B cell (primary cell): ENCODE results near the gene BHLHE23. TPM values are rescaled to one million over a fixed set of nuclear protein-coding genes. Genes with fewer than 3 reads are reported as not detected.

Experiments used
- ATAC-seq: fragments of 200-7000 bp; cut with Tn5 transposase; one replicate; pipeline ENCODE4 v1.10.0; 2021; ENCODE audit warnings: low read depth, mild to moderate bottlenecking, moderate number of reproducible peaks, moderate library complexity
- CTCF ChIA-PET: fragments of 350-600 bp; sonication (Branson Sonifier 250); formaldehyde crosslinking; loops from one replicate; lab custom pipeline; 2021; ENCODE audit warnings: antibody characterized with exemption, inconsistent platforms; lab: Charles Lee
- POLR2A ChIA-PET: fragments of 350-600 bp; sonication (Branson Sonifier 250); formaldehyde crosslinking; loops from one replicate; lab custom pipeline; 2021; ENCODE audit warnings: antibody characterized with exemption; lab: Charles Lee
- DNase-seq: peaks from one replicate; pipeline ENCODE4 v3.0.0; 2013
- H2AFZ ChIP-seq: 2 replicates; pipeline ENCODE4 v1.6.1; 2012; ENCODE audit warnings: mild to moderate bottlenecking, low read depth, low read length; ENCODE audit not compliant: insufficient read depth, poor library complexity, severe bottlenecking
- H3K27ac ChIP-seq, 2 donors: 1 replicate in 1 of 2; 2 replicates in 1 of 2; pipeline ENCODE4 v1.5.1; 2012 to 2013; ENCODE audit warnings: low read length in 2 of 2, mild to moderate bottlenecking in 2 of 2, moderate library complexity in 1 of 2
- H3K27me3 ChIP-seq, 4 experiments: fragments of 200-600 bp in 1 of 4; sonication (generic) in 1 of 4; replicated peaks in 1 of 4; 1 replicate in 2 of 4; 2 replicates in 2 of 4; pipeline versions ENCODE4 v1.6.1 to v1.7.0; 2013 to 2016; ENCODE audit warnings: low read length in 3 of 4, mild to moderate bottlenecking in 2 of 4, mixed read lengths in 1 of 4, moderate library complexity in 1 of 4; ENCODE audit not compliant: insufficient read depth in 4 of 4, control insufficient read depth in 3 of 4; ENCODE audit errors: control extremely low read depth in 1 of 4
- H3K36me3 ChIP-seq, 2 experiments: replicated peaks in 1 of 2; 1 replicate in 1 of 2; 2 replicates in 1 of 2; pipeline versions ENCODE4 v1.6.1 to v1.7.1; 2013; ENCODE audit warnings: low read length in 1 of 2; ENCODE audit not compliant: insufficient read depth in 2 of 2, control insufficient read depth in 1 of 2; ENCODE audit errors: control extremely low read depth in 1 of 2, extremely low read depth in 1 of 2
- H3K4me1 ChIP-seq, 2 donors: fragments of 200-600 bp in 1 of 2; sonication (generic) in 1 of 2; 1 replicate in 1 of 2; 2 replicates in 1 of 2; pipeline versions ENCODE4 v1.5.1 to v1.6.1; 2013 to 2017; ENCODE audit warnings: low read length in 2 of 2; ENCODE audit not compliant: control insufficient read depth in 2 of 2, insufficient read depth in 2 of 2
- H3K4me2 ChIP-seq: replicated peaks from 2 replicates; pipeline ENCODE3; 2012; ENCODE audit warnings: mild to moderate bottlenecking, low read depth, low read length; ENCODE audit not compliant: poor library complexity, severe bottlenecking
- H3K4me3 ChIP-seq, 5 experiments: fragments of 200-600 bp in 1 of 5; sonication (generic) in 1 of 5; 1 replicate in 3 of 5; 2 replicates in 2 of 5; pipeline versions ENCODE4 v1.5.1 to v1.7.0; 2011 to 2016; ENCODE audit warnings: low read length in 4 of 5, mild to moderate bottlenecking in 4 of 5, low read depth in 2 of 5, control low read depth in 1 of 5, moderate library complexity in 1 of 5; ENCODE audit not compliant: insufficient read depth in 1 of 5; ENCODE audit errors: control extremely low read depth in 1 of 5, extremely low read depth in 1 of 5
- H3K79me2 ChIP-seq: fragments of 200-600 bp; sonication (generic); one replicate; pipeline ENCODE4 v1.6.0; 2016; ENCODE audit warnings: low read length; ENCODE audit not compliant: control insufficient read depth, insufficient read depth
- H3K9ac ChIP-seq: fragments of 200-600 bp; sonication (generic); 2 replicates; pipeline ENCODE4 v1.6.1; 2017; ENCODE audit warnings: mild to moderate bottlenecking, low read length, moderate library complexity
- H3K9me3 ChIP-seq, 3 donors: one replicate each; pipeline versions ENCODE4 v1.6.1 to v1.7.1; 2013; ENCODE audit warnings: low read length in 2 of 3; ENCODE audit not compliant: control insufficient read depth in 2 of 3, insufficient read depth in 1 of 3; ENCODE audit errors: control extremely low read depth in 1 of 3
- H4K20me1 ChIP-seq: 2 replicates; pipeline ENCODE4 v1.6.0; 2012; ENCODE audit warnings: mild to moderate bottlenecking, low read length; ENCODE audit not compliant: insufficient read depth, control insufficient read depth, poor library complexity, severe bottlenecking
- H3K27ac Mint-ChIP-seq: one replicate; pipeline ENCODE4 v1.8.0; 2021; ENCODE audit warnings: mixed read lengths
- H3K27me3 Mint-ChIP-seq: one replicate; pipeline ENCODE4 v1.8.0; 2021; ENCODE audit warnings: mixed read lengths
- H3K4me1 Mint-ChIP-seq: one replicate; pipeline ENCODE4 v1.8.0; 2021; ENCODE audit warnings: mixed read lengths
- H3K4me3 Mint-ChIP-seq: one replicate; pipeline ENCODE4 v1.8.0; 2021; ENCODE audit warnings: mixed read lengths
- H3K9me3 Mint-ChIP-seq: one replicate; pipeline ENCODE4 v1.8.0; 2022; ENCODE audit warnings: mixed read lengths; ENCODE audit not compliant: insufficient read depth
- EZH2 ChIP-seq: IDR thresholded peaks from 2 replicates; pipeline ENCODE4 v1.6.1; 2012; ENCODE audit warnings: borderline replicate concordance, low read depth, mild to moderate bottlenecking, moderate library complexity, low read length; ENCODE audit not compliant: insufficient read depth, poor library complexity, severe bottlenecking
- WGBS: methylation state at CpG from one replicate; pipeline ENCODE4 v1.1.5; 2013; ENCODE audit warnings: missing lambda C conversion rate; ENCODE audit not compliant: insufficient coverage; 5-methylcytosine and 5-hydroxymethylcytosine counted together
- intact Hi-C: fragments of 100-400 bp; cut with micrococcal nuclease; formaldehyde crosslinking; loops from one replicate; pipeline ENCODE4 v1.10.0; 2022
- polyA plus RNA-seq: library from polyadenylated mRNA; depleted of rRNA; stranded (reverse); fragments of >200 nt; gene quantifications from 2 replicates; pipeline ENCODE4 v1.2.3, GENCODE V29; 2012
- total RNA-seq, 2 donors: library from RNA; stranded (reverse); fragments of 120-200 nt in 1 of 2; gene quantifications; 1 replicate in 1 of 2; 2 replicates in 1 of 2; pipeline versions ENCODE4 v1.2.3 to v1.2.4, GENCODE V29; 2013 to 2022
- TF ChIP-seq, protein P1 (sequence below): fragments of 200-600 bp; IDR thresholded peaks from one replicate; pipeline ENCODE4 v1.8.0; 2022; ENCODE audit warnings: antibody characterized with exemption, mild to moderate bottlenecking

Gene BHLHE23
- total and polyA plus RNA-seq, 2 donors (not counting 1 experiment from before 2014, with no cell fraction given) = not detected

DNA sequence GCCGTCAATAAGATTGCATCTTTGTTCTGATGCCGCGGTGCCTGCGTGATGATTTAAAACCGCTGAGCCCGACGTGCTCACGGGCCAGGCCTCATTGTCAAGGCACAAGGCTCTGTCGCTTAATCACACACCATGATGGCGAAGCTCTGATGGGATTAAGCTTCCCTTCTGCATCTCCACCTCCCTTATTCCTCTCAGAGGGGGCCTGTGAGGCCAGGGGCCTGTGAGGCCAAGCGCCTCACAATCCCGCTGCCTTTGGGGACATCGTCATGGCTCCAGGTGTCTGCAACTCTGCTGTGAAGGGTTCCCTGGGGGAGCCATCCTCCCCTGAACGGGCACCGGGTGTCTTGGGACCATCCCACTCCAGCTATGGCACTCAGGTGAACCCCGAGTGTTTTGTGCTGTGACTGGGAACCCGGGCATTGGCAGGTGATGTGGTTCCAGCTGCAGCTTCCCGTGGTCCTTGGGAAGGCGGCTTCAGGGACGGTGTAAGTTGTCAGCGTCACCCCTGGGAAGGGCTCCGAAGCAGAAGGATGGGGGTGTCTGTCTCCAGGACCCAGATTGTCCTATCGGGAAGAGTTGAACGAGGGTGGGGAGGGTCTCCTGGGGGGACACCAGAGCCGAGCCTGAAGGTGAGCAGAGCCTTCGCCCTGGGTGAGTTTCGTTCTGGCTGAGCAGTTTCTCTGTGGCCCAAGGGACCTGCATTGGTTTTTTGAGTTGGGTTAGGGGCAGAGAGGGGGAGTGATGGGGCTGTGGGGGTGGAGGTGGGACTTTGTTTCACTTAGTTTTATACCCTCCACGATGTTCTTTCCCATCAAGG is 18.0 kb upstream of the BHLHE23 start:
- Mint-ChIP-seq H3K4me3 (no peak overlapping the region), H3K27me3 (peaks cover 53% of the 10 kb centered on the region), H3K4me1 (no peaks in the 10 kb centered on the region), H3K27ac (no peak overlapping the region), H3K9me3 (no peaks in the 10 kb centered on the region)
- no peak overlapping the region for H2AFZ ChIP-seq
- ChIA-PET CTCF (interaction anchor here (0.5 kb wide), 1 partner anchor 246 kb away, joined by 3 read pairs; no protein-coding TSS in a partner anchor), POLR2A (no interaction called here)
- no peak overlapping the region for H3K4me3 ChIP-seq
- no peak overlapping the region for H3K27ac ChIP-seq
- peaks cover 0 to 32% (median 0%) of the 10 kb centered on the region in 3 donors for H3K9me3 ChIP-seq
- no peak overlapping the region for H3K9ac ChIP-seq
- WGBS = 67% methylated on average over 25 of the region's 28 CpGs
- peaks cover 7 to 8% of the 10 kb centered on the region in 2 donors for H3K4me1 ChIP-seq
- H3K79me2 ChIP-seq = no peaks in the 10 kb centered on the region
- no peak overlapping the region for H3K4me2 ChIP-seq
- DNase-seq = no peak
- TF ChIP-seq, protein P1, sequence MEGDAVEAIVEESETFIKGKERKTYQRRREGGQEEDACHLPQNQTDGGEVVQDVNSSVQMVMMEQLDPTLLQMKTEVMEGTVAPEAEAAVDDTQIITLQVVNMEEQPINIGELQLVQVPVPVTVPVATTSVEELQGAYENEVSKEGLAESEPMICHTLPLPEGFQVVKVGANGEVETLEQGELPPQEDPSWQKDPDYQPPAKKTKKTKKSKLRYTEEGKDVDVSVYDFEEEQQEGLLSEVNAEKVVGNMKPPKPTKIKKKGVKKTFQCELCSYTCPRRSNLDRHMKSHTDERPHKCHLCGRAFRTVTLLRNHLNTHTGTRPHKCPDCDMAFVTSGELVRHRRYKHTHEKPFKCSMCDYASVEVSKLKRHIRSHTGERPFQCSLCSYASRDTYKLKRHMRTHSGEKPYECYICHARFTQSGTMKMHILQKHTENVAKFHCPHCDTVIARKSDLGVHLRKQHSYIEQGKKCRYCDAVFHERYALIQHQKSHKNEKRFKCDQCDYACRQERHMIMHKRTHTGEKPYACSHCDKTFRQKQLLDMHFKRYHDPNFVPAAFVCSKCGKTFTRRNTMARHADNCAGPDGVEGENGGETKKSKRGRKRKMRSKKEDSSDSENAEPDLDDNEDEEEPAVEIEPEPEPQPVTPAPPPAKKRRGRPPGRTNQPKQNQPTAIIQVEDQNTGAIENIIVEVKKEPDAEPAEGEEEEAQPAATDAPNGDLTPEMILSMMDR = no peak
- TF ChIP-seq EZH2 = no peak
- intact Hi-C loops = no loop called here
- no peaks in the 10 kb centered on the region for H3K36me3 ChIP-seq
- H4K20me1 ChIP-seq = no peaks in the 10 kb centered on the region
- no peak for ATAC-seq
- peaks cover 0 to 60% (median 20%) of the 10 kb centered on the region in 4 experiments for H3K27me3 ChIP-seq

DNA sequence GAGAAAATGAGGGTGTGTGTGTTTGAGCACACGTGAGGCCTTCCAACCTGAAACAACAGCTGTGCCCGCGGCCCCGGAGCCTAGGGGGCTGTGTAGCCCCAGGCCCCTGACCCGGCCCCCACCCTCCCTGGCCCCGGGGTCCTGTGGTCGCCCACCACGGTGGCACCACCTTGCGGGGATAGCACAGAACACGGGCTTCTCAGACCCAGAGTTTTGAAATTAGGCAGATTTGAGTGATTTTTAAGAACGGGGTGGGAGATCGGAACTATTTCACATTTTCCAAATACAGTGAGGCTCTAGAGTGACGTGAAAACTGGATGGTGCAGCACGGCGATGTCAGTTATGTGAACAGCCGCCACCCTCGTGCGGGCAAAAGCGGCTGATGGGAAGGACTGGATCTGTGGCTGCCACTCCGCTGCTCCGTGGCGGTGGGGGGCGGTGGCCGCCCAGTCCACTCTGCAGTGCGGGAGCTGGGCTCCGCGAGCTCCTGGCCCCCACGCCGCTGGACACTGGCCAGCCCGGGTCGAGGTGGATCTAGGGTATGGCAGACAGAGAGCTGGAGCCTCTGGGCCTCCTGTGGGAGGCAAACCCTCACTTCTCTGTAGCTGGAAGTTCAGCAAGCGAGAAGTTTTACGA is 17.3 kb upstream of the BHLHE23 start:
- H3K4me3 Mint-ChIP-seq = no peak overlapping the region
- no peak overlapping the region for H3K27ac Mint-ChIP-seq

More for the DNA sequence above, 17.3 kb upstream of the BHLHE23 start:
- H3K4me3 ChIP-seq = no peak overlapping the region
- H3K27me3 ChIP-seq = peaks cover 0 to 57% (median 20%) of the 10 kb centered on the region in 4 experiments
- no peaks in the 10 kb centered on the region for H3K9me3 Mint-ChIP-seq
- no peak overlapping the region for H3K4me2 ChIP-seq
- no peaks in the 10 kb centered on the region for H3K79me2 ChIP-seq
- CTCF ChIA-PET = interaction anchor here (0.5 kb wide), 1 partner anchor 247 kb away, joined by 3 read pairs; no protein-coding TSS in a partner anchor
- DNase-seq (no peak), ATAC-seq (no peak)
- no peak overlapping the region for H3K9ac ChIP-seq
- no peak overlapping the region for H3K27ac ChIP-seq
- peaks cover 7 to 8% of the 10 kb centered on the region in 2 donors for H3K4me1 ChIP-seq
- intact Hi-C loops = no loop called here
- no peaks in the 10 kb centered on the region for H4K20me1 ChIP-seq
- H3K9me3 ChIP-seq = peaks cover 0 to 32% (median 0%) of the 10 kb centered on the region in 3 donors
- H2AFZ ChIP-seq = no peak overlapping the region
- WGBS = 90% methylated on average over 31 of the region's 33 CpGs
- TF ChIP-seq, protein P1 = no peak
- TF ChIP-seq EZH2 = no peak
- H3K27me3 Mint-ChIP-seq = peaks cover 56% of the 10 kb centered on the region
- H3K36me3 ChIP-seq = no peaks in the 10 kb centered on the region
- POLR2A ChIA-PET = no interaction called here
- no peaks in the 10 kb centered on the region for H3K4me1 Mint-ChIP-seq
